GM19463 (cell line): ENCODE results near the gene PDILT.

Source experiments
- ATAC-seq: cut with Tn5 transposase; IDR thresholded peaks from one replicate; pipeline ENCODE4 v1.9.1; 2021; ENCODE audit warnings: mild to moderate bottlenecking, moderate library complexity; ENCODE audit not compliant: unreplicated experiment

Gene PDILT

DNA sequence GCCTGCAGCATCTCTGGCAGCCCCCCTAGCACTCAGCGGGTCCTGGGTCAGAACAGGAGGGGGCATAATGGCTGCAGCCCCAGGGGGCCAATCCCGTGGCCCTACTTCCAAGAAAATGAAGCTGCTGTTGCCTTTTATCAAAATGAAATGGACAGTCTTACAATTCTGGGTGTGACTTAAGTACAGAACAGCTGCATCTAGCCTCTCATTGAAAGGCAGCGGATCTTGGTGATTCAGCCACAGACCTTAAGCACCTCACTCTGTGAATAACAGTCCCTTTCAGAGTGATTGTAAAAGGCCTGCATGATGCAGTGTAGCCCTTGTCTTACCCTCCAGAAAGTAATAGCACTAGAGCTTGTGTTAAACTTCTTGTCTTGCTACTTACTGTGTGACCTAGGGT lies 40.5 kb downstream of the PDILT start:
- ATAC-seq = no peak

DNA sequence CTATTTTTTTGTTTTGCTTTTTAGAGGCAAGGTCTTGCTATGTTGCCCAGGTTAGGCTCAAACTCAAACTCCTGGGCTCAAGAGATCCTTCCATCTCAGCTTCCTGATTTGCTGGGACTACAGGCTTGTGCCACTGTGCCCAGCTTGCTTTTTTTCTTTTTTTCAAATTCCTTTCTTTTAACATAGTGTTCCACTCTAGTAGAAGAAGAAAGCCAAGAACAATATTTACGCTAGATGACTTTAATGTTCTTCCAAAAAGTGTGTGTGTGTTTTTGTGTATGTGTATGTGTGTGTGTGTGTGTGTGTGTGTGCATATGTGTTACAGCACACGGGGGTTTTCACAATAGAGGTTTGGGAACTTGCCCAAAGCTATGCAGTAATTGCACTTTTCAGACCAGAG lies 41.3 kb downstream of the PDILT start:
- no peak for ATAC-seq

DNA sequence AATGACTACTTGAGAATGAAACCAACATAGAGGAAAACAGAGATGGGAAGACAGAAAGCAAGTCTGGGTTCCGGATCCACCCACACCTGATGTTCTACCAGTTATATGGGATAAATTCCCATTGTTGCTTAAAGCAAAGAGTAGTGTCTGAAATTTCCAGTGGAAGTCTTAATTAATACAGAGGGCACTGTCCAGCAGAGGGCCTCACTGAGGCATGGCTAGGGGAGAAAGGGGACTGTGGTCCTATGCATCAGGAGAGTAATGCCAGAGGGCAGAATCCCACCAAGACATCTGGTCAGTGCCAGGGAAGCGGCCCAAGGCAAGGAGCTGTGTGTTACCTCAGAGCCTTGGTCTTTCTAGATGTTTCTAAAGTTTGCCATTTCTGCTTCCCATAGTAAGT lies 44.5 kb downstream of the PDILT start:
- no peak for ATAC-seq

DNA sequence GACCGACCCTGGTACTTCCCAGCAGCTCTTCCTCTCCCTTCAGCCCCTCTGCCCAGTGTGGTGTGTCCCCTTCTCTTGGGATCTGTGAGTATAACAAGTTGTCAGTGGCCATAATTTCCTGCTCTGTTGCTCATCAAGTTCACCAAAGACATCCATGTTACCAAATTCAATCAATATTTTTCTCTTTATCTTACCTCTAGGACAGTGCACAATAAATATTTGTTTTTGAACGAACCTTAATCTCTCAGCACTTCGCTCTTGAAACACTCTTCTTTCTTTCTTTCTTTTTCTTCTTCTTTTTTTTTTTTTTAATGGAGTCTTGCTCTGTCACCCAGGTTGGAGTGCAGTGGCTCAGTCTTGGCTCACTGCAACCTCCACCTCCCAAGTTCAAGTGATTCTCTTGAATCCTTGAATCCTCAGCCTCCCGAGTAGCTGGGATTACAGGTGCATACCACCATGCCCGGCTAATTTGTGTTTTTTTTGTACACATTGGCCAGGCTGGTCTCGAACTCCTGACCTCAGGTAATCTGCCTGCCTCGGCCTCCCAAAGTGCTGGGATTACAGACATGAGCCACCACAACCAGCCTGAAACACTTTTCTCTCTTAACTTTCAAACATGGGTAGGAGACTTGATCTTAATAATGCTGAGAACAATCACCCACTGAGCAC lies 49.3 kb downstream of the PDILT start:
- ATAC-seq = no peak

DNA sequence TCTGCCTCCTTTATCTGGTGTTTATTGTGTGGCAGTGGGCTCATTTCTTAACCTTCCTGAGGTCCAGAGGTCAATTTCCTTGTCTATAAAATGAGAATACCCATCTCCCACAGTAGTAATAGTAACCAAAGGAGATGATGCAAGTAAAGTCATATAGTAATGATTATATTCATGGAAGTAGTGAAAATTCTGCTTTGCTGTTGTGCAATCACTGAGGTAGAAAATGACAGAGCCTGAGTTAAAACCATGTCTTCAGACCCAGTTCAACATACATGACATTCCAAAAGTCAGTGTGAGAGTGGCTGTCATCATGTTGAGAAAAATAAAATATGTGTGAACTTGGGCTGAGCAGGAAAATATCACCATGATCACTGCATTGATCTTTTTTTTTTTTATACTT lies 51.2 kb downstream of the PDILT start:
- ATAC-seq = no peak

GRCh38 chr16:20352615-20353014 lies 51.9 kb downstream of the PDILT start, which contains the start of gene UMOD:
UMOD (minus strand) TSS chr16:20352715; CDS start chr16:20350737, 1,978 bp downstream.
- no peak for ATAC-seq

- no peak for ATAC-seq
Measured at GRCh38 chr16:20349615-20350014, 54.9 kb downstream of the PDILT start.

GRCh38 chr16:20348365-20349185 lies 56.0 kb downstream of the PDILT start:
- no peak for ATAC-seq

DNA sequence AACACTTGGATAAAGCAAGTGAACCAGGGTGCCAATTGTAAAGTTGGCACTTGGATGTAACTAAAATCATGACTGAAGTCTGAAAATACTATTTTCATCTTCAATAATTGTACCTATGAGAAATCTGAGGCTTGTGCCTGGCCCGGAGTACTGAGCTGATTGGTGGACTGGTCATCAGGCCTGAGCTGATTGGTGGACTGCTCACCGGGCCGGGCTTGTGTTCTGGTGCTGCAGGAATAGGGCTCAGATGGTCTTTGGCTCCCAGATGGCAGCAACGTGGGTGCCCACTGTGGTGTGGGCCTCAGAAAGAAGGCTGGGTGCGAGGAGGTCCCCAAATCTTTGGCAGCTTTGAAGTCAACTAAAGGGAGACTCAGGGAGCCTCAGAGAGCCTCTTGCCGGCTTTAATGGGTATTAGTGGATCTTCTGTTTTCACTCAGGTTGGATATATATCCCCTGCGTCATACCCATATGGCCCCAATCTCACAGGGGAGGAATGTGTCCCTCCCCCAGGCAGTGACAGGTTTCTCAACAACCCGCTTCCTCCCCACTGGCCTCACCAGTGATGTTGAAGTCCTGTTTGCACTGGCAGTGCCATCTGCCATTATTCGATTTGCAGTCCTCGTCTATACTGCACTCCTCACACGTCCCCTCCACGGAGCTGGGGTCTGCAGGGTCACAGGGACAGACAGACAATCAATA lies 56.7 kb downstream of the PDILT start:
- ATAC-seq = no peak

DNA sequence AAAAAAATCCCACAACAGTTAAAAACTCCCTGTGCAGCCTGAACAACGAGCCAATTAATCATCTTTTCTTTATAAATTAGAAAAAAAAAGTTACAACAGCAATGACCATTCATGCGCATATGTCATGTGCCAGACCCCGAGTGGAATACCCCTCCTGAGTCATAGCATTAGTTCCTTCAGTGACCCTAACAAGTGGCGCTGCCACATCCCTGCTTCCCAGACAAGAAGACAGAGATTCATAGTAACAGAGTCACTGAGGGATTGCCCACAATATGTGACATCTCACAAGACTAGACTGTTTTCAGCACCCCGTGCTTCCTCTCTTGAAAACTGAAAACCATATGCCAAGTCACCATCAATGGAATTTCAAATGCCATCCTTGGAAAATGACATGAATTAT lies 59.9 kb downstream of the PDILT start:
- ATAC-seq = no peak

- ATAC-seq = no peak
Measured at GRCh38 chr16:20339744-20340143, 64.8 kb downstream of the PDILT start.

- no peak for ATAC-seq
Measured at GRCh38 chr16:20336955-20337354, 67.6 kb downstream of the PDILT start.

DNA sequence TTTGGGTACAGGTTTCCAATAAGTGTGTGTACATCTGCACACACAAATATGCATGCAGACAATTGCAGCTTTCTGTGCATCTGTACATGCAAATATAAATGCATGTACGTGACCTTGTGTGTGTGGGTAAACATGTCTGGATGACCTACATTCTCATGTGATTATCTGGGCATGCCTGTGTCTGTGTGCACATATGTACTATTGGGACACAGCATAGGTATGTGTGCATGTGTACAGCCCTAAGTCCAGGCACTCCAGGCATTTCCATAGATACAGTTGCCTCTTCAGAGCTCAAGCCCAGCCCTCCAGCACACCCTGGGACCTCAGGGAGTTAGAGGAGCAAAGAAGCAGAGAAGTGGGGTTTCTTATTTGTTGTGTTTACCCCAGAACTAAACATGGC lies 70.1 kb downstream of the PDILT start:
- no peak for ATAC-seq

- no peak for ATAC-seq
Measured at GRCh38 chr16:20333120-20333519, 71.4 kb downstream of the PDILT start.

DNA sequence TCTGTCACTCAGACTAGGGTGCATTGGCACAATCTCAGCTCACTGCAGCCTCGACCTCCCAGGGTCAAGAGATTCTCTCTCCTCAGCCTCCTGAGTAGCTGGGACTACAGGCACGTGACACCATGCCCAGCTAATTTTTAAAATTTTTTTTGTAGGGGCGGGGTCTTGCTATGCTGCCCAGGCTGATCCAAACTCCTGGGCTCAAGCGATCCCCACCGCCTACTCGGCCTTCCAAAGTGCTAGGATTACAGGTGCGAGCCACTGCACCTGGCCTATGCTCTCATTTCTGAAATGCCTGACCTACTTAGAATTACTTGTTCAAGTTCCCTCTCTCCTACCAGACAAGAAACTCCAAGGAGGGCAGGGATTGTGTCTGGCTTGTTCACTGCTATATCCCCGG lies 72.1 kb downstream of the PDILT start:
- no peak for ATAC-seq

- no peak for ATAC-seq
Measured at GRCh38 chr16:20331635-20332034, 72.9 kb downstream of the PDILT start.

- no peak for ATAC-seq
Measured at GRCh38 chr16:20329392-20330138, 75.0 kb downstream of the PDILT start.

DNA sequence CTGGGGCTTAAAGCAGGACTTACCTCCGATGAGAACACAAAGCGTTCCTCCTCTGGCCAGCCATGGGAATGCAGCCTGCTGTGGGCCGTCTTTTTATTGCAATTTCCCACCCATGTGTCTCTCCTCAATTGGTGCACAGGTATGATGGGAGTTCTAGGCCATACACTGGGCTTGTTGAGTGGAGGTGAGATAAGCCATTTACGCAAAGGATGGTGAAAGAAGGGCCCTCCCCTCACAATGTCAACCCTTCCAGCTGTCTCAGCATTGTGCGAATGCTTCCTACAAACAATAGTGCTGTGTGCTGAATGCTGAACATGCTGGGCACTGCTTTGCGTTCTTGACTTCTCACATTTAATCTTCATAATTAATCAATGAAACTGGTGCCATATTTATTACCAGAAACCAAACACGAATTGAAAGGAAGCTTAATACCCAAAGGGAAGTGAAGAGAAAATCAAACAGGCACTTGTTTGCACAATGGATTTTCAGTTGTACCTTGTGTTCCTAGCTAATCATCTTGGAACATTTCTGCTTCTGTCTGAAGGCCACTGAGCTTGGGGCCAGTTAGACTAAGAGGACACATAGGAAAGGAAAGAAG lies 77.0 kb downstream of the PDILT start, which contains the start of gene GP2:
Gene GP2, minus strand, starts transcription at position 70 of the 598 bp plus-strand sequence. CDS start 1,082 bp downstream, outside the sequence.
- no peak for ATAC-seq

GRCh38 chr16:20326321-20326720 lies 78.2 kb downstream of the PDILT start:
- no peak for ATAC-seq

GRCh38 chr16:20325005-20325404 lies 79.5 kb downstream of the PDILT start:
- no peak for ATAC-seq
